ENCODE data around the gene ZNF2. TPM values are rescaled to one million over a fixed set of nuclear protein-coding genes. Genes with fewer than 3 reads are reported as not detected.

ZNF2 gene
- polyA plus RNA-seq, 2 of the 4 experiments (the other 2 are of a cell fraction) = 4.2 to 4.6 TPM

GRCh38 chr2:95225658-95226057 lies 60.0 kb downstream of the ZNF2 start:
- POLR2A ChIA-PET = no interaction called here
- no peak overlapping the region for H3K27ac ChIP-seq
- CTCF ChIA-PET = no interaction called here
- DNase-seq (ENCODE audit: low read depth in 1 of 2, low spot score in 1 of 2) (no peak), FAIRE-seq (no peak), ATAC-seq (no peak)
- TF ChIP-seq EHF (CRISPR knock-in tag; IDR thresholded peaks at IDR 0.05) (no peak), REST (IDR thresholded peaks at IDR 0.05) (no peak)
- H3K4me3 ChIP-seq = no peak overlapping the region
- H3K9me3 ChIP-seq = peaks cover 66% of the 10 kb centered on the region
- no peak overlapping the region for H3K4me2 ChIP-seq
- no peaks in the 10 kb centered on the region for H3K4me1 ChIP-seq

DNA sequence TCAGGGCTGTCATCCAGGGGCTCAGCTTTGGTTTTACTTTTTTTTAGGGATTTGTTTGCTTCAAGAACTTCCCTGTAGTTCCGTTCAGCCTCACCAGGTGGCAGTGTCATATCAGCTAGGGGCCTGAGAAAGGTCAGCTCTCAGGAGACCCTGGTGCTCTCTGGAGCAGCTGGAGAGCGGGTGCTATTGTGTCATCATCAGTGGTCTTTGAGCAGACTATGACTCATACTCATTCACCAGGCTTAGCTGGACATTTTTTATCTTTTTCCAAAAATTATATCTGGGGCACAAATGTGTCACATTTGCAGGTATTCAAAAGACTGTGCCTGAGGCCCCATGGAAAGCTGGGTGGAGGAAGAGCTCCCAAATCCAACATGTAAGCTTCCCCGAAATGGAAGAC lies 66.1 kb downstream of the ZNF2 start:
- FAIRE-seq (no peak), DNase-seq (ENCODE audit: low read depth in 1 of 2, low spot score in 1 of 2) (peak; percentile 23 to 58), ATAC-seq (peak in 1 of 2 experiments; percentile 43; a peak in 1 of 6 replicates)
- H3K4me2 ChIP-seq = no peak overlapping the region
- peaks cover 68% of the 10 kb centered on the region for H3K9me3 ChIP-seq
- no peak overlapping the region for H3K4me3 ChIP-seq
- CTCF ChIA-PET = interaction anchor here (0.8 to 1.4 kb wide), 4 partner anchors 16 to 319 kb away, joined by 3 read pairs; no protein-coding TSS in a partner anchor
- H3K27ac ChIP-seq = no peak overlapping the region
- no peaks in the 10 kb centered on the region for H3K4me1 ChIP-seq
- POLR2A ChIA-PET = no interaction called here
- WGBS (ENCODE audit: missing lambda C conversion rate) = 20% methylated on average over 3 of the region's 3 CpGs
- no peak for TF ChIP-seq FOSL2 (IDR thresholded peaks at IDR 0.05)
- TF ChIP-seq FOSL2 (CRISPR knock-in tag; IDR thresholded peaks at IDR 0.05) = peak; percentile 55; the same call in 1 of the 2 replicates
- 0 out of 3 replicates have a peak, but pooled peaks have one; percentile 7 for TF ChIP-seq CTCF (IDR thresholded peaks at IDR 0.05)
- no peak for TF ChIP-seq EHMT2 (IDR thresholded peaks at IDR 0.05; ENCODE audit: low read depth)
- TF ChIP-seq RAD21 (conservative IDR thresholded peaks at IDR 0.05 in 1 of 2, IDR thresholded peaks at IDR 0.05 in 1 of 2) = peak in 1 of 2 experiments; percentile 70; a peak in 2 of 5 replicates

DNA sequence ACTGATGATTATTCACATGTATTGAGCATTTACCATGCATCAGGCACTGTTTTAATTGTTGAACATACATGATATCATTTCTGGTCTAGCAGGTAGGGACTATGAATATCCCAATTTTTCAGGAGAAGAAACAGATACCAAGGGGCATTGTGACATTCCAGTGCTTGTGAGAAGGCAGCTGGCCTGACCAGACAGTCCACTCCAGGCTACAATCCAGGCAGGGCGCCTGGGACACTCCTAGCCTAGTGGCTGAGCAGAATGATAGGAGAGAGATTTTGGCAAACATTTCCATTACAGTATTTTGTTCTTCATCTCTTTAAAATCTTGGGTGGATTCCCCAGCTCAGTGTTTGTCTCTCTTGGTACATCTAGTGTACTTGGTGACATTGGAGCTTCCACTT lies 66.6 kb downstream of the ZNF2 start:
- Histone ChIP-seq H3K4me1 (no peaks in the 10 kb centered on the region), H3K9me3 (peaks cover 66% of the 10 kb centered on the region), H3K27ac (no peak overlapping the region), H3K4me2 (no peak overlapping the region), H3K4me3 (no peak overlapping the region)
- CTCF ChIA-PET = interaction anchor here (0.8 to 1.2 kb wide), 2 partner anchors 36 to 319 kb away, joined by 3 read pairs; no protein-coding TSS in a partner anchor
- ATAC-seq (no peak), DNase-seq (ENCODE audit: low read depth in 1 of 2, low spot score in 1 of 2) (no peak), FAIRE-seq (no peak)
- TF ChIP-seq REST (IDR thresholded peaks at IDR 0.05) (no peak), HOXB5 (CRISPR knock-in tag; IDR thresholded peaks at IDR 0.05) (no peak), NR3C1 (IDR thresholded peaks at IDR 0.05) (no peak), FOXS1 (CRISPR knock-in tag; IDR thresholded peaks at IDR 0.05) (no peak), HOXA7 (CRISPR knock-in tag; IDR thresholded peaks at IDR 0.05) (no peak), RAD21 (conservative IDR thresholded peaks at IDR 0.05 in 1 of 2, IDR thresholded peaks at IDR 0.05 in 1 of 2) (no peak), HDAC2 (IDR thresholded peaks at IDR 0.05) (no peak), MAFK (IDR thresholded peaks at IDR 0.05; ENCODE audit: partially characterized antibody) (no peak), SMC3 (IDR thresholded peaks at IDR 0.05) (no peak), MAZ (IDR thresholded peaks at IDR 0.05; ENCODE audit: borderline replicate concordance, low read depth, low read length) (no peak), ZNF302 (CRISPR knock-in tag; IDR thresholded peaks at IDR 0.05) (no peak), EP300 (IDR thresholded peaks at IDR 0.05) (no peak), FOSB (CRISPR knock-in tag; IDR thresholded peaks at IDR 0.05) (no peak)
- TF ChIP-seq, protein P1, sequence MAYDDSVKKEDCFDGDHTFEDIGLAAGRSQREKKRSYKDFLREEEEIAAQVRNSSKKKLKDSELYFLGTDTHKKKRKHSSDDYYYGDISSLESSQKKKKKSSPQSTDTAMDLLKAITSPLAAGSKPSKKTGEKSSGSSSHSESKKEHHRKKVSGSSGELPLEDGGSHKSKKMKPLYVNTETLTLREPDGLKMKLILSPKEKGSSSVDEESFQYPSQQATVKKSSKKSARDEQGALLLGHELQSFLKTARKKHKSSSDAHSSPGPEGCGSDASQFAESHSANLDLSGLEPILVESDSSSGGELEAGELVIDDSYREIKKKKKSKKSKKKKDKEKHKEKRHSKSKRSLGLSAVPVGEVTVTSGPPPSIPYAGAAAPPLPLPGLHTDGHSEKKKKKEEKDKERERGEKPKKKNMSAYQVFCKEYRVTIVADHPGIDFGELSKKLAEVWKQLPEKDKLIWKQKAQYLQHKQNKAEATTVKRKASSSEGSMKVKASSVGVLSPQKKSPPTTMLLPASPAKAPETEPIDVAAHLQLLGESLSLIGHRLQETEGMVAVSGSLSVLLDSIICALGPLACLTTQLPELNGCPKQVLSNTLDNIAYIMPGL (CRISPR knock-in tag; IDR thresholded peaks at IDR 0.05; ENCODE audit: borderline replicate concordance) = no peak
- 8% methylated on average over 1 of the region's 1 CpG for WGBS (ENCODE audit: missing lambda C conversion rate)
- POLR2A ChIA-PET = no interaction called here
